PC-3 (cell line): ENCODE data around the gene TARDBP. TPM values are rescaled to one million over a fixed set of nuclear protein-coding genes. Genes with fewer than 3 reads are reported as not detected.

ENCODE experiments used
- ATAC-seq: fragments of 200-7000 bp; cut with Tn5 transposase; 2 replicates; pipeline ENCODE4 v1.9.1; 2020; ENCODE audit warnings: mild to moderate bottlenecking, moderate library complexity
- BruUV-seq: library from RNA; stranded (reverse); fragments of 400-500 nt; replicated peaks from 2 replicates; lab custom pipeline; 2021; lab: Mats Ljungman, UMichigan
- CTCF ChIA-PET: fragments of 300-600 bp; sonication (Branson Sonifier 250); formaldehyde crosslinking; loops from one replicate; lab custom pipeline; 2022; ENCODE audit warnings: antibody characterized with exemption; lab: Charles Lee
- POLR2A ChIA-PET: fragments of 300-600 bp; sonication (Branson Sonifier 250); formaldehyde crosslinking; loops from one replicate; lab custom pipeline; 2022; ENCODE audit warnings: antibody characterized with exemption; ENCODE audit not compliant: unreplicated experiment; lab: Charles Lee
- DNase-seq: peaks from one replicate; pipeline ENCODE4 v3.0.0-alpha.2; 2015
- H2AFZ ChIP-seq: fragments of 300-600 bp; sonication (generic); 2 replicates; pipeline ENCODE4 v1.6.0; 2016; ENCODE audit warnings: antibody characterized with exemption, low read length
- H3F3A ChIP-seq: fragments of 300-600 bp; sonication (generic); one replicate; pipeline ENCODE4 v1.6.0; 2017; ENCODE audit warnings: antibody characterized with exemption, low read length, control low read depth, mild to moderate bottlenecking; ENCODE audit not compliant: unreplicated experiment
- H3K27ac ChIP-seq: fragments of 300-600 bp; sonication (generic); 2 replicates; pipeline ENCODE4 v1.5.1; 2016; ENCODE audit warnings: mild to moderate bottlenecking, low read length
- H3K27me3 ChIP-seq: fragments of 300-600 bp; sonication (generic); 2 replicates; pipeline ENCODE4 v1.6.1; 2016; ENCODE audit warnings: low read length, mixed read lengths
- H3K36me3 ChIP-seq: fragments of 300-600 bp; sonication (generic); 2 replicates; pipeline ENCODE4 v1.6.1; 2016; ENCODE audit warnings: low read depth, mixed run types, low read length, mixed read lengths
- H3K4me1 ChIP-seq: fragments of 300-600 bp; sonication (generic); 2 replicates; pipeline ENCODE4 v1.5.1; 2016; ENCODE audit warnings: low read length; ENCODE audit not compliant: insufficient read depth
- H3K4me2 ChIP-seq: fragments of 300-600 bp; sonication (generic); 2 replicates; pipeline ENCODE4 v1.6.0; 2016; ENCODE audit warnings: low read length
- H3K4me3 ChIP-seq: fragments of 300-600 bp; sonication (generic); 2 replicates; pipeline ENCODE4 v1.5.1; 2016; ENCODE audit warnings: mild to moderate bottlenecking, low read length, mixed read lengths
- H3K79me2 ChIP-seq: fragments of 300-600 bp; sonication (generic); 2 replicates; pipeline ENCODE4 v1.6.1; 2017; ENCODE audit warnings: low read length, mixed read lengths
- H3K9ac ChIP-seq: fragments of 300-600 bp; sonication (generic); 2 replicates; pipeline ENCODE4 v1.6.0; 2016; ENCODE audit warnings: mild to moderate bottlenecking, low read length
- H3K9me2 ChIP-seq: fragments of 300-600 bp; sonication (generic); replicated peaks from 2 replicates; pipeline ENCODE4 v1.6.1; 2016; ENCODE audit warnings: mixed run types, low read length, mixed read lengths
- H3K9me3 ChIP-seq: fragments of 300-600 bp; sonication (generic); 2 replicates; pipeline ENCODE4 v1.6.1; 2016; ENCODE audit warnings: low read length, mixed read lengths
- H4K20me1 ChIP-seq: fragments of 300-600 bp; sonication (generic); 2 replicates; pipeline ENCODE4 v1.6.1; 2016; ENCODE audit warnings: low read length, mixed read lengths
- EZH2 ChIP-seq: fragments of 300-600 bp; sonication (generic); IDR thresholded peaks from one replicate; pipeline ENCODE4 v1.6.1; 2017; ENCODE audit warnings: antibody characterized with exemption, mild to moderate bottlenecking, low read length; ENCODE audit not compliant: unreplicated experiment
- EZH2phosphoT487 ChIP-seq: fragments of 300-600 bp; sonication (generic); IDR thresholded peaks from 2 replicates; pipeline ENCODE4 v1.6.1; 2018; ENCODE audit warnings: mild to moderate bottlenecking, antibody characterized with exemption, low read length, borderline replicate concordance
- intact Hi-C: fragments of 100-400 bp; cut with micrococcal nuclease; formaldehyde crosslinking; loops from 2 replicates; pipeline ENCODE4 v1.9.0; 2023
- total RNA-seq: library from RNA; depleted of rRNA; stranded (reverse); fragments of >200 nt; gene quantifications from 2 replicates; pipeline ENCODE4 v1.2.3, GENCODE V29; 2014
- TF ChIP-seq, protein P1 (sequence below): fragments of 300-600 bp; sonication (generic); conservative IDR thresholded peaks from 2 replicates; pipeline ENCODE4 v1.5.1; 2017; ENCODE audit warnings: antibody characterized with exemption, low read depth, mild to moderate bottlenecking, low read length

The TARDBP gene
- total RNA-seq, 1 experiment from 2014 or later, result 78.5 TPM

DNA sequence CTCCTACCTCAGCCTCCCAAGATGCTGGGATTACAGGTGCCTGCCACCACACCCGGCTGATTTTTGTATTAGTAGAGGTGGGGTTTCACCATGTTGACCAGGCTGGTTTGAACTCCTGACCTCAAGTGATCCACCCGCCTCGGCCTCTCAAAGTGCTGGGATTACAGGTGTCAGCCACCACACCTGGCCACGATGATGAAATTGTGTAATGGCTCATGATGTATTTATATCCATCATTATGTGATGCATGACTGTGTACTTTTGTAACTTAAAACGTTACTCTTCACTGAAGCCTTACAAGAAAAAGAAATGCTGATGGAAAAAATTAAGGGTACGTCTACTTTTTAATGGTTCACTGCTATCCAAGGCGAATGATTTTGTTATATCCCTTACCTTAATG is 7.5 kb downstream of the TARDBP start:
- ChIA-PET POLR2A (no interaction called here), CTCF (no interaction called here)
- Histone ChIP-seq H4K20me1 (peaks cover 52% of the 10 kb centered on the region), H3K27ac (no peak overlapping the region), H3K9me2 (no peaks in the 10 kb centered on the region), H3K9me3 (no peaks in the 10 kb centered on the region), H3K79me2 (peaks cover 31% of the 10 kb centered on the region), H2AFZ (no peak overlapping the region), H3K4me2 (no peak overlapping the region), H3K9ac (no peak overlapping the region), H3K4me1 (no peaks in the 10 kb centered on the region), H3K36me3 (peaks cover 75% of the 10 kb centered on the region), H3K27me3 (no peaks in the 10 kb centered on the region), H3K4me3 (no peak overlapping the region), H3F3A (peaks cover 4% of the 10 kb centered on the region)
- no peak for TF ChIP-seq EZH2
- TF ChIP-seq, protein P1, sequence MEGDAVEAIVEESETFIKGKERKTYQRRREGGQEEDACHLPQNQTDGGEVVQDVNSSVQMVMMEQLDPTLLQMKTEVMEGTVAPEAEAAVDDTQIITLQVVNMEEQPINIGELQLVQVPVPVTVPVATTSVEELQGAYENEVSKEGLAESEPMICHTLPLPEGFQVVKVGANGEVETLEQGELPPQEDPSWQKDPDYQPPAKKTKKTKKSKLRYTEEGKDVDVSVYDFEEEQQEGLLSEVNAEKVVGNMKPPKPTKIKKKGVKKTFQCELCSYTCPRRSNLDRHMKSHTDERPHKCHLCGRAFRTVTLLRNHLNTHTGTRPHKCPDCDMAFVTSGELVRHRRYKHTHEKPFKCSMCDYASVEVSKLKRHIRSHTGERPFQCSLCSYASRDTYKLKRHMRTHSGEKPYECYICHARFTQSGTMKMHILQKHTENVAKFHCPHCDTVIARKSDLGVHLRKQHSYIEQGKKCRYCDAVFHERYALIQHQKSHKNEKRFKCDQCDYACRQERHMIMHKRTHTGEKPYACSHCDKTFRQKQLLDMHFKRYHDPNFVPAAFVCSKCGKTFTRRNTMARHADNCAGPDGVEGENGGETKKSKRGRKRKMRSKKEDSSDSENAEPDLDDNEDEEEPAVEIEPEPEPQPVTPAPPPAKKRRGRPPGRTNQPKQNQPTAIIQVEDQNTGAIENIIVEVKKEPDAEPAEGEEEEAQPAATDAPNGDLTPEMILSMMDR, result no peak
- TF ChIP-seq EZH2phosphoT487, result no peak
- DNase-seq, result no peak
- BruUV-seq, result no TSS peak
- no peak for ATAC-seq
- intact Hi-C loops, result no loop called here

DNA sequence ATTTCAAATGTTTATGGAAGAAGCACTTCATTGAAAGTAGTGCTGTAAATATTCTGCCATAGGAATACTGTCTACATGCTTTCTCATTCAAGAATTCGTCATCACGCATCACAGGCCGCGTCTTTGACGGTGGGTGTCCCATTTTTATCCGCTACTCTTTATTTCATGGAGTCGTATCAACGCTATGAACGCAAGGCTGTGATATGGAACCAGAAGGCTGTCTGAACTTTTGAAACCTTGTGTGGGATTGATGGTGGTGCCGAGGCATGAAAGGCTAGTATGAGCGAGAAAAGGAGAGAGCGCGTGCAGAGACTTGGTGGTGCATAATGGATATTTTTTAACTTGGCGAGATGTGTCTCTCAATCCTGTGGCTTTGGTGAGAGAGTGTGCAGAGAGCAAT is 10.7 kb downstream of the TARDBP start:
- CTCF ChIA-PET, result no interaction called here

DNA sequence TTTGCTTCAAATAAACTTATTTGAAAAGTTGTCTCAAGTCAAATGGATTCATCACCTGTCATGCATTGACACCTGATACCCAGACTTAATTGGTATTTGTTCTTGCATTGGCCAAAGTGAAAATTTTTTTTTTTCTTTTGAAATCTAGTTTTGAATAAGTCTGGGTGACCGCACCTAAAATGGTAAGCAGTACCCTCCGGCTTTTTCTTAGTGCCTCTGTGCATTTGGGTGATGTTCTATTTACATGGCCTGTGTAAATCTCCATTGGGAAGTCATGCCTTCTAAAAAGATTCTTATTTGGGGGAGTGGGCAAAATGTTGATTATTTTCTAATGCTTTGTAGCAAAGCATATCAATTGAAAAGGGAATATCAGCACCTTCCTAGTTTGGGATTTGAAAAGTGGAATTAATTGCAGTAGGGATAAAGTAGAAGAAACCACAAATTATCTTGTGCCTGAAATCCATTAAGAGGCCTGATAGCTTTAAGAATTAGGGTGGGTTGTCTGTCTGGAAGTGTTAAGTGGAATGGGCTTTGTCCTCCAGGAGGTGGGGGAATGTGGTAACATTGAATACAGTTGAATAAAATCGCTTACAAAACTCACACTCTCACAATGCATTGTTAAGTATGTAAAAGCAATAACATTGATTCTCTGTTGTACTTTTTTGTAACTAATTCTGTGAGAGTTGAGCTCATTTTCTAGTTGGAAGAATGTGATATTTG is 11.9 kb downstream of the TARDBP start:
- H3K27me3 ChIP-seq, result no peaks in the 10 kb centered on the region
- no peak overlapping the region for H2AFZ ChIP-seq
- H4K20me1 ChIP-seq, result peaks cover 25% of the 10 kb centered on the region; the same call in 1 of the 2 replicates
- BruUV-seq, result no TSS peak
- ATAC-seq (no peak), DNase-seq (no peak)
- intact Hi-C loops, result no loop called here
- H3K79me2 ChIP-seq, result no peaks in the 10 kb centered on the region
- no peak overlapping the region for H3K4me3 ChIP-seq
- H3K9me2 ChIP-seq, result no peaks in the 10 kb centered on the region
- no peak for TF ChIP-seq EZH2
- TF ChIP-seq, protein P1, result no peak
- TF ChIP-seq EZH2phosphoT487, result no peak
- no peak overlapping the region for H3K4me2 ChIP-seq
- peaks cover 57% of the 10 kb centered on the region for H3K36me3 ChIP-seq
- H3F3A ChIP-seq, result peaks cover 8% of the 10 kb centered on the region
- no peak overlapping the region for H3K9ac ChIP-seq
- H3K9me3 ChIP-seq, result no peaks in the 10 kb centered on the region
- POLR2A ChIA-PET, result no interaction called here
- H3K27ac ChIP-seq, result no peak overlapping the region
- H3K4me1 ChIP-seq, result no peaks in the 10 kb centered on the region
- CTCF ChIA-PET, result no interaction called here

More for the DNA sequence above, 10.7 kb downstream of the TARDBP start:
- TF ChIP-seq, protein P1, result no peak
- TF ChIP-seq EZH2phosphoT487, result no peak
- Histone ChIP-seq H3F3A (peaks cover 8% of the 10 kb centered on the region), H3K9ac (no peak overlapping the region), H3K9me3 (no peaks in the 10 kb centered on the region), H3K4me2 (no peak overlapping the region), H3K4me3 (no peak overlapping the region), H3K27ac (no peak overlapping the region), H4K20me1 (peaks cover 36% of the 10 kb centered on the region; the same call in 1 of the 2 replicates), H3K4me1 (no peaks in the 10 kb centered on the region), H3K27me3 (no peaks in the 10 kb centered on the region), H3K36me3 (peaks cover 68% of the 10 kb centered on the region), H3K9me2 (no peaks in the 10 kb centered on the region), H3K79me2 (peaks cover 8% of the 10 kb centered on the region; the same call in 1 of the 2 replicates), H2AFZ (no peak overlapping the region)
- no peak for ATAC-seq
- POLR2A ChIA-PET, result no interaction called here
- no TSS peak for BruUV-seq
- DNase-seq, result no peak
- intact Hi-C loops, result no loop called here
